Measurements from ENCODE around the gene TREML4.

- TF ChIP-seq CTCF (IDR thresholded peaks at IDR 0.05) (no peak), POLR2A (IDR thresholded peaks at IDR 0.05) (no peak)
Measured at GRCh38 chr6:41200901-41201763, 27.0 kb upstream of the TREML4 start, which contains the start of gene TREML2.
